HG03575 (cell line): ENCODE measurements around the gene CABLES1.
"Not testable (repeated sequence)": the region's sequence is repeated elsewhere in the genome, so short reads cannot be mapped to it uniquely, and the experiment has no call there.

ENCODE experiments used
- ATAC-seq: cut with Tn5 transposase; IDR thresholded peaks from one replicate; pipeline ENCODE4 v1.9.1; 2021; ENCODE audit not compliant: unreplicated experiment, insufficient number of reproducible peaks, low FRiP score; ENCODE audit errors: extremely low read depth

CABLES1 gene

GRCh38 chr18:23248826-23249225 is 113.5 kb downstream of the CABLES1 start:
- ATAC-seq = no peak

GRCh38 chr18:23249348-23249747 is 114.1 kb downstream of the CABLES1 start:
- ATAC-seq = no peak

GRCh38 chr18:23250893-23251656 is 115.8 kb downstream of the CABLES1 start:
- ATAC-seq = no peak

- no peak for ATAC-seq
These were observed 118.3 kb downstream of the CABLES1 start for GRCh38 chr18:23253630-23254029.

GRCh38 chr18:23257137-23257536 is 121.9 kb downstream of the CABLES1 start:
- no peak for ATAC-seq

GRCh38 chr18:23257686-23258565 is 122.6 kb downstream of the CABLES1 start:
- no peak for ATAC-seq

- no peak for ATAC-seq
These were observed 123.5 kb downstream of the CABLES1 start for GRCh38 chr18:23258566-23259469.

- ATAC-seq = no peak
These were observed 124.7 kb downstream of the CABLES1 start for GRCh38 chr18:23259701-23260681.

- no peak for ATAC-seq
These were observed 125.8 kb downstream of the CABLES1 start for GRCh38 chr18:23260926-23261590.

- ATAC-seq = no peak
These were observed 128.4 kb downstream of the CABLES1 start for GRCh38 chr18:23263551-23264235.

GRCh38 chr18:23265682-23266399 is 130.6 kb downstream of the CABLES1 start:
- no peak for ATAC-seq

GRCh38 chr18:23266717-23267446 is 131.6 kb downstream of the CABLES1 start:
- no peak for ATAC-seq

- no peak for ATAC-seq
These were observed 132.1 kb downstream of the CABLES1 start for GRCh38 chr18:23267447-23267776.

- ATAC-seq = no peak
These were observed 133.4 kb downstream of the CABLES1 start for GRCh38 chr18:23268641-23269040.

GRCh38 chr18:23269068-23269467 is 133.8 kb downstream of the CABLES1 start:
- not testable (repeated sequence) for ATAC-seq

- no peak for ATAC-seq
These were observed 134.6 kb downstream of the CABLES1 start for GRCh38 chr18:23269928-23270327.
